Transverse colon (tissue), 4 donors: ENCODE results near the gene RPUSD2. TPM values are rescaled to one million over a fixed set of nuclear protein-coding genes. Genes with fewer than 3 reads are reported as not detected.

Source experiments
- DNase-seq: peaks from one replicate; pipeline ENCODE4 v3.0.0-alpha.2; 2019
- H3K27ac ChIP-seq, 4 donors: fragments of 200-600 bp; sonication (generic); 2 replicates each; pipeline ENCODE4 v1.5.1; 2016 to 2018; ENCODE audit warnings: inconsistent platforms in 4 of 4
- H3K27me3 ChIP-seq: fragments of 200-600 bp; sonication (generic); 2 replicates; pipeline ENCODE4 v1.5.1; 2017; ENCODE audit warnings: inconsistent platforms
- H3K36me3 ChIP-seq, 4 donors: fragments of 200-600 bp; sonication (generic); 2 replicates each; pipeline ENCODE4 v1.5.1; 2017 to 2019; ENCODE audit warnings: inconsistent platforms in 4 of 4
- H3K4me1 ChIP-seq, 4 donors: fragments of 200-600 bp; sonication (generic); 2 replicates each; pipeline ENCODE4 v1.5.1; 2017 to 2020; ENCODE audit warnings: inconsistent platforms in 4 of 4
- H3K4me3 ChIP-seq, 4 donors: fragments of 200-600 bp; sonication (generic); 1 replicate in 1 of 4; 2 replicates in 3 of 4; pipeline versions ENCODE4 v1.5.1 to v1.6.1; 2017 to 2019; ENCODE audit warnings: inconsistent platforms in 4 of 4
- H3K9me3 ChIP-seq, 2 donors: fragments of 200-600 bp; sonication (generic); 2 replicates each; pipeline ENCODE4 v1.5.1; 2017 to 2019; ENCODE audit warnings: inconsistent platforms in 2 of 2
- CTCF ChIP-seq, 5 experiments: fragments of 200-600 bp in 3 of 5; fragments of 450-650 bp in 2 of 5; sonication (generic) in 3 of 5; IDR thresholded peaks; 1 replicate in 2 of 5; 2 replicates in 3 of 5; pipeline ENCODE4 v1.5.1; 2016 to 2017; ENCODE audit warnings: antibody characterized with exemption in 5 of 5, inconsistent platforms in 3 of 5, mild to moderate bottlenecking in 2 of 5, moderate library complexity in 1 of 5
- EP300 ChIP-seq: sonication (generic); formaldehyde crosslinking; IDR thresholded peaks from one replicate; pipeline ENCODE4 v1.6.1; 2017; ENCODE audit warnings: antibody characterized with exemption, low read depth
- POLR2A ChIP-seq: fragments of 450-650 bp; IDR thresholded peaks from one replicate; pipeline ENCODE4 v1.6.1; 2016; ENCODE audit warnings: antibody characterized with exemption, mild to moderate bottlenecking, moderate library complexity
- POLR2AphosphoS5 ChIP-seq, 3 donors: sonication (generic); formaldehyde crosslinking; IDR thresholded peaks; one replicate each; pipeline ENCODE4 v1.6.1; 2016; ENCODE audit warnings: antibody characterized with exemption in 3 of 3
- WGBS, 2 donors: methylation state at CpG; one replicate each; pipeline ENCODE4 v1.1.5; 2018; ENCODE audit warnings: low coverage in 1 of 2; 5-methylcytosine and 5-hydroxymethylcytosine counted together
- in situ Hi-C, 4 donors: fragments of 200-750 bp; cut with MboI; loops; one replicate each; pipeline versions ENCODE4 v1.15.0 to v1.15.1; 2017; ENCODE audit warnings: low sequenced_read_pairs in 3 of 4, low pct_ligation_motif_present in 1 of 4, low pct_unique_long_range_greater_than_20kb in 1 of 4
- intact Hi-C: fragments of 100-400 bp; cut with DNase I; formaldehyde crosslinking; loops from one replicate; pipeline ENCODE4 v1.15.1; 2023; ENCODE audit warnings: low total_unique reads
- small RNA-seq, 4 donors: library from RNA; depleted of rRNA; stranded (forward); fragments of <200 nt; gene quantifications; one replicate each; pipeline ENCODE3, GENCODE V24; 2016
- total RNA-seq, 4 donors: library from RNA; depleted of rRNA; stranded (reverse); fragments of >200 nt; gene quantifications; one replicate each; pipeline ENCODE4 v1.1.0, GENCODE V29; 2016

RPUSD2 gene
- total RNA-seq, 4 donors from 2014 or later, result 6.7 to 19.3 (median 7.8) TPM

DNA sequence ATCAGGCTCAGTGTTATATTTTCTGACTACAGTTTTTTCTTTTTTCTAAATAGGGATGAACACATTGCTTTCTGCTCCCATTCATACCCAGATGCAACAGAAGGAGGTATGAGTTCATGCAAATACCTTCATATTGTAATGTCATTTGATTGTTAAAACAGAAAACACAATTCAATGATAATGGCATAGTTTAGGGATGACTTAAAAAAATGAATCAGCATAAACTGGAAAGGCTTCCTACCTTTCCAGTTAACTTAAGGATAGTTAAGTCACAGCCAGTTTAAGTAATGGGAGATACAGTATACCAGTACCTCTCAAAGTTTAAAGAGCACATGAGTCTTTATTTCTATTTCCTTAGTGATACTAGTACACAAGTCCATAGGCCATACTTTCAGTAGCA, 49.8 kb downstream of the RPUSD2 start:
- Histone ChIP-seq H3K36me3 (no peaks in the 10 kb centered on the region), H3K27me3 (no peaks in the 10 kb centered on the region), H3K4me1 (peaks cover 0 to 5% (median 2%) of the 10 kb centered on the region in 4 donors), H3K27ac (no peak overlapping the region), H3K4me3 (no peak overlapping the region), H3K9me3 (no peaks in the 10 kb centered on the region)
- in situ Hi-C loops, result no loop called here
- DNase-seq, result no peak
- intact Hi-C loops, result no loop called here
- TF ChIP-seq POLR2A (no peak), CTCF (IDR thresholded peaks at IDR 0.05) (no peak), EP300 (no peak), POLR2AphosphoS5 (IDR thresholded peaks at IDR 0.05) (no peak)

DNA sequence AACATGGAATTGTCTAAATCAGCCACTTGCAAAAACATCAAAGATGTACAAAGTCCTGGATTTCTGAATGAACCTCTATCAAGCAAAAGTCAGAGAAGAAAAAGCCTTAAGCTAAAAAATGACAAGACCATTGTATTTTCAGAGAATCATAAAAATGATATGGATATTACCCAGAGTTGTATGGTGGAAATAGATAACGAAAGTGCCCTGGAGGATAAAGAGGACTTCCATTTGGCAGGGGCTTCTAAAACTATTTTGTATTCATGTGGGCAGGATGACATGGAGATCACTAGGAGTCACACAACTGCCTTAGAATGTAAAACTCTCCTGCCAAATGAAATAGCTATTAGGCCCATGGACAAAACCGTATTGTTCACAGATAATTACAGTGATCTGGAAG, 54.3 kb downstream of the RPUSD2 start:
- intact Hi-C loops (no loop called here), in situ Hi-C loops (no loop called here)
- no peaks in the 10 kb centered on the region for H3K36me3 ChIP-seq
- no peak for TF ChIP-seq CTCF (IDR thresholded peaks at IDR 0.05)
- no peak for TF ChIP-seq POLR2AphosphoS5 (IDR thresholded peaks at IDR 0.05)
- no peak for TF ChIP-seq EP300
- no peak for TF ChIP-seq POLR2A
- no peak overlapping the region for H3K4me3 ChIP-seq
- DNase-seq, result no peak
- H3K27ac ChIP-seq, result no peak overlapping the region
- peaks cover 0 to under 1% (median 0%) of the 10 kb centered on the region in 4 donors for H3K4me1 ChIP-seq
- WGBS, 2 donors, result 90 to 100% methylated on average over 1 to 2 of the region's 2 CpGs
- H3K27me3 ChIP-seq, result no peaks in the 10 kb centered on the region
- no peaks in the 10 kb centered on the region for H3K9me3 ChIP-seq

Small RNA genes lying within 50 kb of the gene (small RNA-seq; reads per million reads assigned to genes)
- gene RF00017 (0 reads per million in 4 donors), gene RN7SL376P (0 reads per million in 4 donors), gene RNU6-516P (0 reads per million in 4 donors)

Other genes starting within 250 kb of the RPUSD2 start
- 10 to 100 TPM; 14.5 to 62.1 (median 19.4) TPM for gene INAFM2, start 245.6 kb upstream of the RPUSD2 start, total RNA-seq
- gene CCDC9B, start 228.4 kb upstream of the RPUSD2 start, total RNA-seq, result 10 to 100 TPM; 22.0 to 49.4 (median 36.9) TPM
- 1,000 to 10,000 TPM; 2,387 to 4,992 (median 3,189) TPM for gene PHGR1, start 218.3 kb upstream of the RPUSD2 start, total RNA-seq
- 10 to 100 TPM in 2 of 4 donors, 1 to 10 TPM in 2; 8.6 to 12.9 (median 10.9) TPM for gene DISP2, start 211.1 kb upstream of the RPUSD2 start, total RNA-seq
- 10 to 100 TPM in 1 of 4 donors, 1 to 10 TPM in 3; 7.5 to 80.4 (median 8.3) TPM for gene KNSTRN, start 186.6 kb upstream of the RPUSD2 start, total RNA-seq
- 100 to 1,000 TPM in 1 of 4 donors, 10 to 100 TPM in 3; 51.4 to 122 (median 58.7) TPM for gene IVD, start 163.5 kb upstream of the RPUSD2 start, total RNA-seq
- 10 to 100 TPM in 3 of 4 donors, 1 to 10 TPM in 1; 9.0 to 35.5 (median 26.4) TPM for gene BAHD1, start 128.3 kb upstream of the RPUSD2 start, total RNA-seq
- 1 to 10 TPM in 3 of 4 donors, not detected in 1; 2.9 to 8.8 (median 4.1) TPM for gene CHST14, start 98.3 kb upstream of the RPUSD2 start, total RNA-seq
- 10 to 100 TPM; 31.0 to 53.1 (median 41.1) TPM for gene CCDC32, start 4.3 kb upstream of the RPUSD2 start, total RNA-seq
- gene KNL1, start 24.9 kb downstream of the RPUSD2 start, total RNA-seq, result 1 to 10 TPM; 3.4 to 7.6 (median 3.9) TPM
- 10 to 100 TPM in 1 of 4 donors, 1 to 10 TPM in 3; 1.1 to 31.6 (median 1.8) TPM for gene RAD51, start 125.9 kb downstream of the RPUSD2 start, total RNA-seq
- 100 to 1,000 TPM in 1 of 4 donors, 10 to 100 TPM in 3; 16.5 to 131 (median 32.7) TPM for gene RMDN3, start 186.0 kb downstream of the RPUSD2 start, total RNA-seq
- 10 to 100 TPM; 22.5 to 58.5 (median 46.5) TPM for gene GCHFR, start 194.8 kb downstream of the RPUSD2 start, total RNA-seq
- under 1 TPM in 2 of 4 donors, not detected in 2; 0.14 to 0.32 TPM for gene C15orf62, start 200.7 kb downstream of the RPUSD2 start, total RNA-seq
- 10 to 100 TPM; 61.2 to 91.6 (median 69.9) TPM for gene ZFYVE19, start 237.8 kb downstream of the RPUSD2 start, total RNA-seq
- 10 to 100 TPM in 3 of 4 donors, 1 to 10 TPM in 1; 6.0 to 56.9 (median 22.3) TPM for gene DNAJC17, start 238.2 kb downstream of the RPUSD2 start, total RNA-seq